Retinal pigment epithelial cell (primary cell): ENCODE measurements around the gene PA2G4.
"Not testable (repeated sequence)": the region's sequence is repeated elsewhere in the genome, so short reads cannot be mapped to it uniquely, and the experiment has no call there.

Experiments
- DNase-seq: peaks from one replicate; pipeline ENCODE4 v3.0.0-alpha.2; 2010; ENCODE audit warnings: low read depth
- H3K4me3 ChIP-seq: 2 replicates; pipeline ENCODE4 v1.5.1; 2011; ENCODE audit warnings: mild to moderate bottlenecking, low read length, control low read depth, moderate library complexity
- CTCF ChIP-seq: conservative IDR thresholded peaks from 2 replicates; pipeline ENCODE4 v1.5.1; 2011; ENCODE audit warnings: low read depth, low read length, control low read depth, inconsistent platforms

Gene PA2G4

DNA sequence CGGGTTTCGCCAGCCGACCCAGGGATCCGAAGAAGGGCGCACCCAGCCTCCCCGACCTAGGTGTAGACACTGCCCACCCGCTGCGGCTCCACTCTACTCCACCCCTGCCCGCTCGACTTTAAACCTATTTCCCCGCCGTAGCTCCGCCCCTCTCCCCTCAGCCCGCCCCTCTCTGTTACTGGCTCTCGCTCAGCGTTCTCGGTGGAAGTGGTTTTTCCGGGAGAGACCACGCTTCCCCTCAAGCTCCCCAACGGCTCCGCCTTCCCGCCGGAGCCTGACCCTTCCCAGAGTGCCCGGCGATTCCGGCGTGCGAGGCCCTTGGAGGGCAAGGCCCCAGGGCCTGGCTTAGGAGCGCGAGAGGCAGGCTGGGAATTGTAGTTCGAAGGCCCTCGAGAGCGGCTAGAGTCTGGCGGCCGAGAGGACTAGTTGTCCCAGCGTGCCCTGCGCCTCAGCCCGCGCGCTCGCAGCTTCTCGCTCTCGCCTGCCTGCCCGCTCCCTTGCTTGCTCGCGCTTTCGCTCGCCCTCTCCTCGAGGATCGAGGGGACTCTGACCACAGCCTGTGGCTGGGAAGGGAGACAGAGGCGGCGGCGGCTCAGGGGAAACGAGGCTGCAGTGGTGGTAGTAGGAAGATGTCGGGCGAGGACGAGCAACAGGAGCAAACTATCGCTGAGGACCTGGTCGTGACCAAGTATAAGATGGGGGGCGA, at the start of gene PA2G4:
TSS of gene PA2G4 (plus strand) at position 451 of the 706 bp plus-strand sequence. CDS start at position 630, 179 bp downstream.
- no peak for TF ChIP-seq CTCF
- H3K4me3 ChIP-seq, result peak within 1 kb of the TSS; percentile 70
- peak; percentile 97 for DNase-seq

GRCh38 chr12:56059964-56060363, 44.4 kb upstream of the PA2G4 start:
- H3K4me3 ChIP-seq, result not testable (repeated sequence)
- DNase-seq, result peak; percentile 12

DNA sequence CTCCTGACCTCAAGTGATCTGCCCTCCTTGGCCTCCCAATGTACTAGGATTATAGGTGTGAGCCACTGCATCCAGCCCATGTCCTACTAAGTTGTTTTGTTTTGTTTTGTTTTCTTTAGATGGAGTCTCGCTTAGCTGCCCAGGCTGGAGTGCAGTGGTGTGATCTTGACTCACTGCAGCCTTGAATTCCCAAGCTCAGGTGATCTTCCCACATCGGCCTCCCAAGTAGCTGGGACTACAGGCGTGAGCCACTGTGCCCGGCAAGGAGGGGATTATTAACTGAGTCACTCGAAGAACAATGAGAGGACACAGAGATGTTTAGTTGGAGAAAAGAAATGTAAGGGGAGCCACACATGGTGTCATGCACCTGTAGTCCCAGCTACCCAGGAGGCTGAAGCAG, 42.4 kb upstream of the PA2G4 start:
- DNase-seq, result peak; percentile 15
- TF ChIP-seq CTCF, result no peak

GRCh38 chr12:56062996-56063395, 41.4 kb upstream of the PA2G4 start:
- TF ChIP-seq CTCF, result no peak
- no peak for DNase-seq
- H3K4me3 ChIP-seq, result no peak overlapping the region

More for the DNA sequence above, 42.4 kb upstream of the PA2G4 start:
- no peak overlapping the region for H3K4me3 ChIP-seq

DNA sequence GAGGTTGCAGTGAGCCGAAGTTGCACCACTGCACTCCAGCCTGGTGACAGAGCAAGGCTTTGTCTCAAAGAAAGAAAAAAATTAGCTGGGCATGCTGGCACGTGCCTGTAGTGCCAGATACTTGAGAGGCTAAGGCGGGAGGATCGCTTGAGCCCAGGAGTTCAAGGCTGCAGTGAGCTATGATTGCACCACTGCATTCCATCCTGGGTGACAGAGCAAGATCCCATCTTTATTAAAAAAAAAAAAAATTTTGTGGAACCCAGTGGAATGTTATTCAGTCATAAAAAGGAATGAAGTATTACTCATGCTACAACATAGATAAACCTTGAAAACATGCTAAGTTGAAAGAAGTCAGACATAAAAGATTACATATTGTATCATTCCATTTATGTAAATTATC, 32.7 kb upstream of the PA2G4 start:
- no peak for DNase-seq
- no peak for TF ChIP-seq CTCF
- no peak overlapping the region for H3K4me3 ChIP-seq

DNA sequence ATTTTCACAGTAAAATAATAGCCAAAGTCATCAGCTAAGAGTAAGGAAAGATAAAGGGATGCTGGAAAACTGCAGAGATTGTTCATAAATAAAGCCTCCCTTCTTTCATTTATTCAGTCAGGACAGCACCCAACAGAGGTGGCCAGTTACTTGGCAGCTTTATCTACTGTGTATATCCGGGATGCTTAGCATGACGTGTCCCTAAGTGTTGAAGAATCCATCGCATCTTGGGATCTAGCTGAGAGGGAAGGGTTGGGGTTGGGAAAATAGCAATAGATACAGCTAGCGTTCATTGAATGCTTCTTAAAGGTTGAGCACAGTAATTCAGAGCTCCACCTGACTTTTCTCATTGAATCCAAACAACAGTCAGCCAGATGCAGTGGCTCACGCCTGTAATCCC, 30.0 kb upstream of the PA2G4 start:
- H3K4me3 ChIP-seq, result no peak overlapping the region
- no peak for DNase-seq
- no peak for TF ChIP-seq CTCF

DNA sequence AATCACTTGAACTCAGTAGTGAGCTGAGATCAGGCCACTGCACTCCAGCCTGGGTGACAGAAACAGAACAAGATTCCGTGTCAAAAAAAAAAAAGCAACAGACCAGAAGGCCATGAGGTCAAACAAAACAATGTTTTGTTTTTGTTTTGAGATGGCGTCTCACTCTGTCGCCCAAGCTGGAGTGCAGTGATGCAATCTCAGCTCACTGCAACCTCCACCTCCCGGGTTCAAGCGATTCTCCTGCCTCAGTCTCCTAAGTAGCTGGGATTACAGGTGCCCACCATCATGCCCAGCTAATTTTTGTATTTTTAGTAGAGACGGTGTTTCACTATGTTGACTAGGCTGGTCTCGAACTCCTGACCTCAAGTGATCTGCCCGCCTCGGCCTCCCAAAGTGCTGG, 26.4 kb upstream of the PA2G4 start:
- not testable (repeated sequence) for H3K4me3 ChIP-seq, DNase-seq

DNA sequence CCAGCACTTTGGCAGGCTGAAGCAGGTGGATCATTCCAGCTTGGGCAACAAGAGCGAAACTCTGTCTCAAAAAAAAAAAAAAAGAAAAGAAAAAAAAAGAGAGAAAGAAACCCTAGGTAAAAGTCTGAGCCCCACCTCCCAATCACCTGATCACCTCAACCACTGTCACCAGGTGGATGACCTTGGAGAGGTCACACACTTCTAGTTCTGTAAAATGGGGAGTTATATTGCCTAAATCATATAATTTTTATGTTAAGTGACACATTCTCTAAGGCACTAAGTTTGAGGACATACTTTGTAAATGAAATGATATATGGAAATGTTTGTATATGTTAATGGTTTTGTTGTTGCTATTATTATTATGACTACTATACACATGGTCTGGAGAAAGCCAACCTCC, 25.9 kb upstream of the PA2G4 start:
- DNase-seq, result no peak
- TF ChIP-seq CTCF, result no peak
- no peak overlapping the region for H3K4me3 ChIP-seq
